GM18505 (cell line): ENCODE data around the gene TXNDC8.
A peak's percentile ranks its signal among the peaks of the same experiment; 100 is the strongest.

Source experiments
- ATAC-seq: cut with Tn5 transposase; IDR thresholded peaks from one replicate; pipeline ENCODE4 v1.9.1; 2021; ENCODE audit not compliant: unreplicated experiment
- POLR2A ChIP-seq: IDR thresholded peaks from 4 replicates; pipeline ENCODE4 v1.6.1; 2011; ENCODE audit warnings: borderline replicate concordance; ENCODE audit not compliant: insufficient read depth, insufficient read length; ENCODE audit errors: extremely low read depth

Gene TXNDC8

GRCh38 chr9:110282018-110282738 is 55.5 kb downstream of the TXNDC8 start:
- no peak for ATAC-seq
- TF ChIP-seq POLR2A = no peak

GRCh38 chr9:110278080-110278707 is 59.5 kb downstream of the TXNDC8 start:
- no peak for TF ChIP-seq POLR2A
- ATAC-seq = no peak

- ATAC-seq = no peak
- no peak for TF ChIP-seq POLR2A
Observed at GRCh38 chr9:110276781-110277180, 60.9 kb downstream of the TXNDC8 start.

- no peak for TF ChIP-seq POLR2A
- ATAC-seq = no peak
Observed at GRCh38 chr9:110270211-110270995, 67.3 kb downstream of the TXNDC8 start.

- TF ChIP-seq POLR2A = no peak
- no peak for ATAC-seq
Observed at GRCh38 chr9:110266795-110267194, 70.9 kb downstream of the TXNDC8 start.

GRCh38 chr9:110261632-110262031 is 76.0 kb downstream of the TXNDC8 start:
- no peak for ATAC-seq
- no peak for TF ChIP-seq POLR2A

- ATAC-seq = no peak
- TF ChIP-seq POLR2A = no peak
Observed at GRCh38 chr9:110260911-110261310, 76.8 kb downstream of the TXNDC8 start.

GRCh38 chr9:110259566-110259965 is 78.1 kb downstream of the TXNDC8 start:
- no peak for TF ChIP-seq POLR2A
- no peak for ATAC-seq

GRCh38 chr9:110258690-110259091 is 79.0 kb downstream of the TXNDC8 start:
- no peak for ATAC-seq
- no peak for TF ChIP-seq POLR2A

GRCh38 chr9:110257956-110258355 is 79.7 kb downstream of the TXNDC8 start:
- ATAC-seq = no peak
- TF ChIP-seq POLR2A = no peak

- no peak for ATAC-seq
- TF ChIP-seq POLR2A = no peak
Observed at GRCh38 chr9:110257097-110257841, 80.4 kb downstream of the TXNDC8 start.

- peak; percentile 69 for ATAC-seq
- TF ChIP-seq POLR2A = peak; percentile 98
Observed at GRCh38 chr9:110256380-110257096, 81.1 kb downstream of the TXNDC8 start, which contains the start of gene TXN. Gene TXN (minus strand): TSS chr9:110256507. CDS start chr9:110256435, 72 bp downstream.
